Suprapubic skin (tissue), 3 donors: ENCODE results near the gene CHD9NB.

Experiments used
- POLR2AphosphoS5 ChIP-seq, 3 donors: sonication (generic); formaldehyde crosslinking; IDR thresholded peaks; one replicate each; pipeline ENCODE4 v1.6.1; 2017; ENCODE audit warnings: antibody characterized with exemption in 3 of 3
- TF ChIP-seq, protein P1 (sequence below), 2 donors: fragments of 200-600 bp in 1 of 2; fragments of 450-650 bp in 1 of 2; sonication (generic) in 1 of 2; IDR thresholded peaks; one replicate each; pipeline ENCODE4 v1.5.1; 2016 to 2019; ENCODE audit warnings: antibody characterized with exemption in 2 of 2, mild to moderate bottlenecking in 1 of 2, moderate library complexity in 1 of 2

DNA sequence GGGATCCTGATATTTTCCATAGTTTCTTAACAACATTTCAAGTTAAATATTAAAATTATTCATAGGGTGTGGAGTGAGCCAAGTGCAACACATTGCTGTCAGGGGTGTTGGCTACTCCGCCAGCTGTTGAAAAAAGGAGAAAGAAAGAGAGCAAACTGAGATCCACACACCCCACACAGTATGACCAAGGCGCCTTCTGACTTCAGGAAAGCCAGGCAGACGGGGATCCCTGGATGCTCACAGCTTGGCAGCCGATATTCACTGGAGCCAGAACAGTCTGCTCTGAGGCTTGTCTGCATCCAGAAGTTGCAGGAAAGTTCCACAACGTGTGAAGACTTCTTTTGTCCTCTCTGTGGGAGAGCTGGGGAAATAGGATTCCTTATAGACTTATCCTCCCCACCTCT is 9.3 kb downstream of the CHD9NB start:
- TF ChIP-seq, protein P1, sequence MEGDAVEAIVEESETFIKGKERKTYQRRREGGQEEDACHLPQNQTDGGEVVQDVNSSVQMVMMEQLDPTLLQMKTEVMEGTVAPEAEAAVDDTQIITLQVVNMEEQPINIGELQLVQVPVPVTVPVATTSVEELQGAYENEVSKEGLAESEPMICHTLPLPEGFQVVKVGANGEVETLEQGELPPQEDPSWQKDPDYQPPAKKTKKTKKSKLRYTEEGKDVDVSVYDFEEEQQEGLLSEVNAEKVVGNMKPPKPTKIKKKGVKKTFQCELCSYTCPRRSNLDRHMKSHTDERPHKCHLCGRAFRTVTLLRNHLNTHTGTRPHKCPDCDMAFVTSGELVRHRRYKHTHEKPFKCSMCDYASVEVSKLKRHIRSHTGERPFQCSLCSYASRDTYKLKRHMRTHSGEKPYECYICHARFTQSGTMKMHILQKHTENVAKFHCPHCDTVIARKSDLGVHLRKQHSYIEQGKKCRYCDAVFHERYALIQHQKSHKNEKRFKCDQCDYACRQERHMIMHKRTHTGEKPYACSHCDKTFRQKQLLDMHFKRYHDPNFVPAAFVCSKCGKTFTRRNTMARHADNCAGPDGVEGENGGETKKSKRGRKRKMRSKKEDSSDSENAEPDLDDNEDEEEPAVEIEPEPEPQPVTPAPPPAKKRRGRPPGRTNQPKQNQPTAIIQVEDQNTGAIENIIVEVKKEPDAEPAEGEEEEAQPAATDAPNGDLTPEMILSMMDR (IDR thresholded peaks at IDR 0.05): no peak
- TF ChIP-seq POLR2AphosphoS5 (IDR thresholded peaks at IDR 0.05): no peak
